K562 (cell line): ENCODE results near the gene APC. TPM values are rescaled to one million over a fixed set of nuclear protein-coding genes. Genes with fewer than 3 reads are reported as not detected.

ENCODE experiments used
- BRD9 ChIP-seq: fragments of 450-650 bp; IDR thresholded peaks from 2 replicates; pipeline ENCODE4 v1.6.1; 2018; ENCODE audit warnings: low read depth; ENCODE audit not compliant: partially characterized antibody
- BRF1 ChIP-seq: IDR thresholded peaks from 3 replicates; pipeline ENCODE4 v1.6.1; 2011; ENCODE audit warnings: borderline replicate concordance, mild to moderate bottlenecking; ENCODE audit not compliant: insufficient read length; ENCODE audit errors: extremely low read depth
- CTCFL ChIP-seq: IDR thresholded peaks from 2 replicates; pipeline ENCODE4 v1.6.1; 2011; ENCODE audit warnings: borderline replicate concordance, low read depth, mild to moderate bottlenecking, moderate library complexity, low read length; ENCODE audit not compliant: insufficient read depth, poor library complexity, severe bottlenecking
- FOS ChIP-seq: IDR thresholded peaks from 3 replicates; pipeline ENCODE4 v1.6.1; 2011; ENCODE audit not compliant: insufficient read length; ENCODE audit errors: extremely low read depth
- HDAC2 ChIP-seq: fragments of 450-650 bp; IDR thresholded peaks from 2 replicates; pipeline ENCODE4 v1.6.1; 2016; ENCODE audit warnings: mild to moderate bottlenecking
- HDAC3 ChIP-seq: fragments of 450-650 bp; IDR thresholded peaks from 2 replicates; pipeline ENCODE4 v1.6.1; 2018; ENCODE audit warnings: borderline replicate concordance, mild to moderate bottlenecking, moderate library complexity; ENCODE audit not compliant: partially characterized antibody
- HOMEZ ChIP-seq: fragments of 250-450 bp; sonication (Bioruptor Pico); IDR thresholded peaks from 2 replicates; pipeline ENCODE4 v1.4.0; 2020; ENCODE audit warnings: mild to moderate bottlenecking, moderate library complexity
- KAT8 ChIP-seq: fragments of 450-650 bp; IDR thresholded peaks from 2 replicates; pipeline ENCODE4 v1.6.1; 2016; ENCODE audit warnings: low read depth, mild to moderate bottlenecking
- MAFF ChIP-seq: IDR thresholded peaks from 2 replicates; pipeline ENCODE4 v1.6.1; 2012; ENCODE audit warnings: low read length, improper control_type of control experiment
- MAX ChIP-seq: sonication (generic); formaldehyde crosslinking; IDR thresholded peaks from 2 replicates; pipeline ENCODE4 v1.9.0; 2022; ENCODE audit warnings: mild to moderate bottlenecking, missing genetic modification reagents
- PHTF2 ChIP-seq: fragments of 250-450 bp; sonication (Bioruptor Pico); IDR thresholded peaks from 2 replicates; pipeline ENCODE4 v1.5.0; 2021; ENCODE audit warnings: mild to moderate bottlenecking
- RBM17 ChIP-seq: fragments of 200-400 bp; formaldehyde crosslinking; IDR thresholded peaks from 2 replicates; pipeline ENCODE4 v1.6.1; 2017; ENCODE audit warnings: low read depth, mild to moderate bottlenecking, low read length, borderline replicate concordance
- RBM22 ChIP-seq: fragments of 200-400 bp; formaldehyde crosslinking; IDR thresholded peaks from 2 replicates; pipeline ENCODE4 v1.6.1; 2018; ENCODE audit warnings: low read length, low read depth; ENCODE audit not compliant: poor library complexity, severe bottlenecking
- RBM25 ChIP-seq: fragments of 200-400 bp; formaldehyde crosslinking; IDR thresholded peaks from 2 replicates; pipeline ENCODE4 v1.6.1; 2018; ENCODE audit warnings: low read length, low read depth, moderate library complexity; ENCODE audit not compliant: severe bottlenecking
- RFX1 ChIP-seq: fragments of 450-650 bp; IDR thresholded peaks from 2 replicates; pipeline ENCODE4 v1.6.1; 2016; ENCODE audit warnings: mild to moderate bottlenecking, moderate library complexity
- SIN3B ChIP-seq: fragments of 450-650 bp; IDR thresholded peaks from 2 replicates; pipeline ENCODE4 v1.6.1; 2017; ENCODE audit warnings: low read depth, mild to moderate bottlenecking, moderate library complexity
- TFE3 ChIP-seq: fragments of 450-650 bp; formaldehyde crosslinking; IDR thresholded peaks from 2 replicates; pipeline ENCODE4 v1.4.0; 2020; ENCODE audit warnings: mild to moderate bottlenecking, mixed read lengths
- XRCC4 ChIP-seq: IDR thresholded peaks from one replicate; pipeline ENCODE4 v1.6.1; 2011; ENCODE audit not compliant: insufficient read depth, insufficient read length; ENCODE audit errors: extremely low read depth
- ZBTB2 ChIP-seq: fragments of 450-650 bp; IDR thresholded peaks from 2 replicates; pipeline ENCODE4 v1.6.1; 2016; ENCODE audit warnings: antibody characterized with exemption
- ZNF23 ChIP-seq: fragments of 250-450 bp; sonication (Bioruptor Pico); IDR thresholded peaks from 2 replicates; pipeline ENCODE4 v1.4.0; 2020; ENCODE audit warnings: mild to moderate bottlenecking
- ZNF253 ChIP-seq: fragments of 250-450 bp; sonication (Bioruptor Pico); conservative IDR thresholded peaks from 2 replicates; pipeline ENCODE4 v1.6.1; 2021; ENCODE audit warnings: mild to moderate bottlenecking
- ZNF79 ChIP-seq: fragments of 250-450 bp; sonication (Bioruptor Pico); IDR thresholded peaks from 2 replicates; pipeline ENCODE4 v1.4.0; 2020; ENCODE audit warnings: low read depth, mild to moderate bottlenecking, moderate library complexity
- polyA plus RNA-seq, 8 experiments: library from polyadenylated mRNA; depleted of rRNA in 4 of 8; stranded (reverse) in 5 of 8; unstranded in 3 of 8; fragments of >200 nt; fragmentation: Nextera tagmentation in 2 of 8; fragmentation: Illumina TruSeq in 1 of 8; extraction: Ambion mirVana in 2 of 8; extraction: Trizol in 1 of 8; gene quantifications; 2 replicates each; pipeline versions ENCODE4 v1.2.1 to v1.2.3, GENCODE V29; 2011 to 2014; ENCODE audit warnings: inconsistent platforms in 1 of 8, missing spikeins in 1 of 8
- total RNA-seq, 7 experiments: library from RNA; depleted of rRNA in 6 of 7; stranded (reverse); fragments of >200 nt in 6 of 7; fragmentation: Illumina TruSeq in 2 of 7; extraction: Trizol in 2 of 7; gene quantifications; 2 replicates each; pipeline versions ENCODE4 v1.2.1 to v1.2.3, GENCODE V29; 2011 to 2021; ENCODE audit warnings: low replicate concordance in 1 of 7

The APC gene
- total and polyA plus RNA-seq, 9 of the 15 experiments (the other 6 are each of a cell fraction or from before 2014, with no cell fraction given) = 5.7 to 29.5 (median 15.4) TPM

- TF ChIP-seq HOMEZ (no peak), ZNF23 (CRISPR knock-in tag) (no peak), SIN3B (peak; percentile 82), RBM17 (no peak), RBM22 (no peak), XRCC4 (no peak), HDAC3 (no peak), BRF1 (no peak), KAT8 (no peak), FOS (peak; percentile 10), ZBTB2 (no peak), CTCFL (no peak), MAX (CRISPR knock-in tag) (peak; percentile 99), RBM25 (no peak), PHTF2 (CRISPR knock-in tag) (no peak), MAFF (no peak; the same call in 1 of the 2 replicates), ZNF79 (CRISPR knock-in tag) (no peak), ZNF253 (CRISPR knock-in tag) (no peak), RFX1 (0 out of 2 replicates have a peak, but pooled peaks have one; percentile 11), HDAC2 (peak; percentile 46; the same call in 1 of the 2 replicates), TFE3 (CRISPR knock-in tag) (no peak), BRD9 (no peak)
These were observed 123.4 kb downstream of the APC start, which contains the start of gene SRP19 (continued) for GRCh38 chr5:112860929-112861637.
